D721Med (cell line): ENCODE measurements around the gene CLUH.

Experiments used
- DNase-seq: peaks from one replicate; pipeline ENCODE4 v3.0.0; 2011; ENCODE audit warnings: low spot score; ENCODE audit not compliant: insufficient read length
- FAIRE-seq: peaks from 2 replicates; lab custom pipeline; 2011; peaks lifted over from hg19 to GRCh38; lab: Jason Lieb, UNC
- CTCF ChIP-seq: IDR thresholded peaks from 2 replicates; pipeline ENCODE4 v1.5.1; 2012; ENCODE audit warnings: mild to moderate bottlenecking, control low read depth; ENCODE audit not compliant: insufficient read depth; ENCODE audit errors: missing control alignments

CLUH gene

GRCh38 chr17:2711608-2712299, at the start of gene CLUH:
TSS of gene CLUH (minus strand) at chr17:2711764. CDS start at chr17:2711661, 103 bp downstream.
- no peak for TF ChIP-seq CTCF
- no peak for FAIRE-seq
- DNase-seq: peak; percentile 98

- FAIRE-seq: no peak
- DNase-seq: no peak
- TF ChIP-seq CTCF: no peak
Measured at GRCh38 chr17:2758870-2759269, 47.3 kb upstream of the CLUH start.

- DNase-seq (no peak), FAIRE-seq (no peak)
- no peak for TF ChIP-seq CTCF
Measured at GRCh38 chr17:2755891-2756724, 44.5 kb upstream of the CLUH start.

GRCh38 chr17:2751491-2751890, 39.9 kb upstream of the CLUH start:
- FAIRE-seq: no peak
- TF ChIP-seq CTCF: no peak
- DNase-seq: no peak

GRCh38 chr17:2750721-2751120, 39.2 kb upstream of the CLUH start:
- no peak for TF ChIP-seq CTCF
- DNase-seq (no peak), FAIRE-seq (no peak)

- no peak for DNase-seq
- FAIRE-seq: no peak
- TF ChIP-seq CTCF: no peak
Measured at GRCh38 chr17:2749784-2750181, 38.2 kb upstream of the CLUH start.
